GM19351 (cell line): ENCODE data around the gene KHNYN.
"Not testable (repeated sequence)": the region's sequence is repeated elsewhere in the genome, so short reads cannot be mapped to it uniquely, and the experiment has no call there.

Experiments used
- ATAC-seq: cut with Tn5 transposase; IDR thresholded peaks from one replicate; pipeline ENCODE4 v1.9.1; 2021; ENCODE audit warnings: mild to moderate bottlenecking, moderate library complexity; ENCODE audit not compliant: unreplicated experiment

KHNYN gene

DNA sequence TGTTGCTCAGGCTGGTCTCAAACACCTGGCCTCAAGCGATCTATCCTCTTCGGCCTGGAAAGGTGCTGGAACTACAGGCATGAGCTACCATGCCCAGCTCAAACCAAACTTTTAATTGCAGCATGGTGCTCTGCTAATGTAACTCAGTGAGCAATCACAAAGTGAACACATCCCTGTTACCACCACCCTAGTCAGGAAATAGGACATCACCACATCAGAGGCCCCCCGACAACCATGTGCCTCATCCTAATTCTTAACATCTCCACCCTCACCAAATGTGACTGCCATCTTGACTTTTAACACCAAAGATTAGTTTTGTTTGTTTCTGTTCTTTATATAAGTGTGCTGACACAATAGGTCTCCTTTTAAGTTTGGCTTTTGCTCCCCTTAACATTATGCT is 35.6 kb downstream of the KHNYN start:
- no peak for ATAC-seq

- no peak for ATAC-seq
Measured at GRCh38 chr14:24465805-24466204, 36.1 kb downstream of the KHNYN start.

GRCh38 chr14:24470450-24470849 is 40.7 kb downstream of the KHNYN start:
- not testable (repeated sequence) for ATAC-seq

DNA sequence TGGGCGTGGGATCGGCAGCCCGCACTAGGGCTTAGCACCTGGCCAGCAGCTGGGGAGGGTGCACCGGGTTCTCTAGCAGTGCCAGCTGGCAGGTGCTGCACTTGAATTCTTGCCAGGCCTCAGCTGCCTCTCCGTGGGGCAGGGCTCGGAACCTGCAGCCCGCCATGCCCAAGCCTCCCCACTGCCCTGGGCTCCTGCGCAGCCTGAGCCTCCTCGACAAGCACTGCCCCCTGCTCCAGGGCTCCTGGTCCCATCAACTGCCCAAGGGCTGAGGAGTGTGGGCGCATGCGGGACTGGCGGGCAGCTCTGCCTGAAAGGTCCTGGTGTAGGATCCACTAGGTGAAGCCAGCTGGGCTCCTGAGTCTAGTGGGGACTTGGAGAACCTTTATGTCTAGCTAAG is 43.5 kb downstream of the KHNYN start:
- no peak for ATAC-seq

GRCh38 chr14:24475261-24475660 is 45.5 kb downstream of the KHNYN start:
- ATAC-seq: no peak

GRCh38 chr14:24479999-24480398 is 50.2 kb downstream of the KHNYN start:
- ATAC-seq: not testable (repeated sequence)

- ATAC-seq: peak; percentile 83
Measured at GRCh38 chr14:24481622-24482324, 52.0 kb downstream of the KHNYN start.

GRCh38 chr14:24482699-24483303 is 53.0 kb downstream of the KHNYN start:
- not testable (repeated sequence) for ATAC-seq

- peak; percentile 48 for ATAC-seq
Measured at GRCh38 chr14:24483604-24484252, 54.0 kb downstream of the KHNYN start.
